ENCODE measurements around the gene ANKRD11. TPM values are rescaled to one million over a fixed set of nuclear protein-coding genes. Genes with fewer than 3 reads are reported as not detected.
"Not testable (repeated sequence)": the region's sequence is repeated elsewhere in the genome, so short reads cannot be mapped to it uniquely, and the experiment has no call there.

The ANKRD11 gene
- total RNA-seq, 4 donors from 2014 or later, result 67.0 to 107 (median 88.9) TPM

DNA sequence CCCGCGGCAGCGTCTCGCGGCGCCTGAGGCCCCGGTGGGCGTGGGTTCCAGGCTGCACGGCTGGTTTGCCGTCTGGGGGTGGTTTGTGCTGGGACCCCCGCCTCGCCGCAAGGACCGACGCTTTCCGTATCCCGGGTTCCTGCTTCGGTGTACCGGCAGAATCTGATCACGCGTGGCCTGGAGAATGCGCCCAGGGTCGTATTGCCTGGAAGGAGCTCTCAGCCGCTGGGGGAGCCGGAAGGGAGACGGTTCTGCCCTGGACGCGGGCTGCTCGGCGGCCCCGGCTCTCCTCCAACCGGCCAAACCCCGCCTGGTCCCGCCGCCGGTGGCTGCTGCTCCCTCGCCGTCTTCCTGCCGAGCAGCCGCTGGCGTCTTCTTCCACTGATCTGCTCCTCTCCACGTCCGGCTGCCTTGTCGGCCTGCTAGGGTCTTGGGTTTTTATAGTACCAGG lies 233.1 kb downstream of the ANKRD11 start:
- TF ChIP-seq EP300 (IDR thresholded peaks at IDR 0.05), result no peak
- TF ChIP-seq POLR2A (IDR thresholded peaks at IDR 0.05), result no peak
- TF ChIP-seq CTCF (IDR thresholded peaks at IDR 0.05), result no peak
- no peak for TF ChIP-seq POLR2AphosphoS5 (IDR thresholded peaks at IDR 0.05)
- Histone ChIP-seq H3K27me3 (peaks cover 31% of the 10 kb centered on the region), H3K27ac (peak overlapping the region in 1 of 4 donors; percentile 47), H3K9me3 (no peaks in the 10 kb centered on the region), H3K36me3 (no peaks in the 10 kb centered on the region), H3K4me1 (peaks cover 0 to 16% (median 10%) of the 10 kb centered on the region in 3 donors), H3K4me3 (peak overlapping the region in 1 of 2 donors; percentile 50)
- 13% methylated on average over 4 of the region's 44 CpGs; no CpG with 5 or more reads in 1 of the 2 donors for WGBS, 2 donors (ENCODE audit: low coverage in 1 of 2)
- ATAC-seq, result peak; percentile 22

GRCh38 chr16:89256651-89257254 lies 233.6 kb downstream of the ANKRD11 start:
- 4 to 20% methylated on average over 1 to 28 of the region's 57 CpGs for WGBS, 2 donors (ENCODE audit: low coverage in 1 of 2)
- TF ChIP-seq POLR2A (IDR thresholded peaks at IDR 0.05) (no peak), EP300 (IDR thresholded peaks at IDR 0.05) (no peak), CTCF (IDR thresholded peaks at IDR 0.05) (no peak), POLR2AphosphoS5 (IDR thresholded peaks at IDR 0.05) (no peak)
- Histone ChIP-seq H3K9me3 (no peaks in the 10 kb centered on the region), H3K36me3 (no peaks in the 10 kb centered on the region), H3K4me3 (peak overlapping the region in 1 of 2 donors; percentile 50), H3K27ac (peak overlapping the region in 1 of 4 donors; percentile 47), H3K27me3 (peaks cover 31% of the 10 kb centered on the region), H3K4me1 (peaks cover 0 to 16% (median 10%) of the 10 kb centered on the region in 3 donors)
- peak; percentile 85 for ATAC-seq

DNA sequence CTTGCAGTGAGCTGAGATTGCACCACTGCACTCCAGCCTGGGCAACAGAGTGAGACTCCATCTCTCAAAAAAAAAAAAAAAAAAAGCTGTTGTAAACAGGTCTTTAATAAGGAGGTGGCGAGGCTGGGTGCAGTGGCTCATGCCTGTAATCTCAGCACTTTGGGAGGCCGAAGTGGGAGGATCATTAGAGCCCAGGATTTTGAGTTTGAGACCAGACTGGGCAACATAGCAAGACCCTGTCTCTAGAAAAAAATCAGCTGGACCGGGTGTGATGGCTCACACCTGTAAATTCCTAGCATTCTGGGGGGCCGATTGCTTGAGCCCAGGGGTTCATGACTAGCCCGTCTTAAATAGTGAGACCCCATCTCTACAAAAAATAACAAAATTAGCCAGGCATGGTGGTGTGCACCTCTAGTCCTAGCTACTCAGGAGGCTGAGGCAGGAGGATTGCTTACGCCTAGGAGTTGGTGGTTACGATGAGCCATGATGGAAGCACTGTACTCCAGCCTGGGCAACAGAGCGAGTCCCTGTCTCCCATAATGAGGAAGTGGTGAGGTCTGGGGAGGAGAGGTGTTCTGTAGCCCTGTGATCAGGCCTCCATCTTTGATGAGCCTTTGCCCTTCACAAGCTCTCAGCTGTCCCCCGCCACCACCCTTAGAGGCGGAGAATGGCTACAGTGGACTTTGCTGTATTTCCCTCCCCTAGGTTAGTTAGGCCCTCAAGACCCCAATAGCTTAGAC lies 236.6 kb downstream of the ANKRD11 start:
- H3K27me3 ChIP-seq, result peaks cover 24% of the 10 kb centered on the region
- ATAC-seq, result no peak
- no peak overlapping the region for H3K27ac ChIP-seq
- no peaks in the 10 kb centered on the region for H3K9me3 ChIP-seq
- H3K4me1 ChIP-seq, result peaks cover 0 to 16% (median 10%) of the 10 kb centered on the region in 3 donors
- 94 to 100% methylated on average over 2 to 6 of the region's 10 CpGs for WGBS, 2 donors (ENCODE audit: low coverage in 1 of 2)
- H3K36me3 ChIP-seq, result no peaks in the 10 kb centered on the region
- TF ChIP-seq EP300 (IDR thresholded peaks at IDR 0.05), result no peak
- TF ChIP-seq POLR2A (IDR thresholded peaks at IDR 0.05), result no peak
- TF ChIP-seq POLR2AphosphoS5 (IDR thresholded peaks at IDR 0.05), result no peak
- TF ChIP-seq CTCF (IDR thresholded peaks at IDR 0.05), result no peak
- no peak overlapping the region for H3K4me3 ChIP-seq

- Histone ChIP-seq H3K4me3 (peak overlapping the region in 1 of 2 donors; percentile 62), H3K27me3 (no peaks in the 10 kb centered on the region), H3K9me3 (no peaks in the 10 kb centered on the region), H3K36me3 (no peaks in the 10 kb centered on the region), H3K27ac (peak overlapping the region in 2 of 4 donors; percentile 63), H3K4me1 (peaks cover 0 to 17% (median 7%) of the 10 kb centered on the region in 3 donors)
- TF ChIP-seq EP300 (IDR thresholded peaks at IDR 0.05) (no peak), POLR2AphosphoS5 (IDR thresholded peaks at IDR 0.05) (no peak), CTCF (IDR thresholded peaks at IDR 0.05) (no peak), POLR2A (IDR thresholded peaks at IDR 0.05) (no peak)
- 42% methylated on average over 21 of the region's 69 CpGs; no CpG with 5 or more reads in 1 of the 2 donors for WGBS, 2 donors (ENCODE audit: low coverage in 1 of 2)
- ATAC-seq, result no peak
Measured at GRCh38 chr16:89248196-89248982, 242.0 kb downstream of the ANKRD11 start.

- not testable (repeated sequence) for H3K9me3 ChIP-seq, H3K36me3 ChIP-seq, H3K27me3 ChIP-seq
- WGBS, 2 donors (ENCODE audit: low coverage in 1 of 2), result 0% methylated on average over 4 of the region's 45 CpGs; no CpG with 5 or more reads in 1 of the 2 donors
- Histone ChIP-seq H3K4me3 (peak overlapping the region; percentile 27 to 62), H3K27ac (peak overlapping the region in 3 of 4 donors; percentile 63 to 75 (median 63)), H3K4me1 (peaks cover 0 to 17% (median 7%) of the 10 kb centered on the region in 3 donors)
- ATAC-seq, result peak; percentile 77
Measured at GRCh38 chr16:89247734-89248075, 242.7 kb downstream of the ANKRD11 start.
